LNCaP clone FGC (cell line): ENCODE measurements around the gene IFRD2.
A peak's percentile ranks its signal among the peaks of the same experiment; 100 is the strongest.

ENCODE experiments used
- DNase-seq: peaks from one replicate; pipeline ENCODE4 v3.0.0-alpha.2; 2011; ENCODE audit warnings: low read depth
- H3K4me3 ChIP-seq: 2 replicates; pipeline ENCODE4 v1.5.1; 2011; ENCODE audit warnings: mild to moderate bottlenecking, low read depth, low read length, control low read depth
- TF ChIP-seq, protein P1 (sequence below): IDR thresholded peaks from 2 replicates; pipeline ENCODE4 v1.5.1; 2012; ENCODE audit warnings: mild to moderate bottlenecking; ENCODE audit not compliant: control insufficient read depth, insufficient read depth; ENCODE audit errors: extremely low read depth

The IFRD2 gene

DNA sequence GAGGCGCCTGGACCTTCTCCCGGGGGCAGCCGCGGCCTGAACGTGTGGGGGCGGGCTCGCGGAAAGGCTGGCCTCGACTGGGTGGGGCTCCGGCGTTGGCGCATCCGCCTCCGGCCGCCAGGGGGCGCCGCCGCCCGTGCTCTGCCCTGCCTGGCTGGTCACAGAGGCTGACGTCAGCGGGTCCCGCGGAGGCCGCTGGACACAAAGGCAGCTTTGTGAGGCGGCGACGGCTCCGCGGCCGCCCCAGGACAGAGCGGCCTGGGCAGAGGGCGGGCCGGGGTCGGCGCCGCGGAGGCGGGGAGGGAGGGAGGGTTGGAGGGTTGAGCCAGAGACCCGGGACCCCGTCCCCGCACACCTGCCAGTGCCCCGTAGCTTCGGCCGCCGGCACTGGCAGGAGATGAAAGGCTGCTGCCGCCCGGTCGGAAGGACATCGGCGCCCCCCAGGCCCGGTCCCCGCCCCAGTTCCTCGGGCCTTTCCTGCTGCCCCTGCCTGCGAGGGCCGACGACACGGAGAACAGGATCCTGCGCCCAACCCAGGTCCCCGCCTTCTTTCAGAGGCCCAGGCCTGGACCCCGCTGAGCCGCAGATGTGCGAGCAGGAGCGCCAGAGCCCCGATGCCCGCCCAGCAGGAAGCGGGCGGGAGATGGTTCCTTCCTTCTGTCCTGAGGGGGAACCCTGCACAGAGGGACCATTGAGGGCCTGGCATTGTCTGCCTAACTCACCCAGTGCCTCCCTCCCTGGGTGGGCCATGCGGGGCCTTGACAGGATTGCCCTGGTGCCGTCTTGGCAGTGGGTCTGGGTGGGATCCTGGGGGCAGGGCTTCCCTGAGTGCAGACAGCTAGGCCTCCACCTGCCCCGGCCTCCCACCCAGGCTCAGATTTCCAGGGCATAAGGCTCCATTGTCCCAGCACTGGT is 31.9 kb downstream of the IFRD2 start:
- TF ChIP-seq, protein P1, sequence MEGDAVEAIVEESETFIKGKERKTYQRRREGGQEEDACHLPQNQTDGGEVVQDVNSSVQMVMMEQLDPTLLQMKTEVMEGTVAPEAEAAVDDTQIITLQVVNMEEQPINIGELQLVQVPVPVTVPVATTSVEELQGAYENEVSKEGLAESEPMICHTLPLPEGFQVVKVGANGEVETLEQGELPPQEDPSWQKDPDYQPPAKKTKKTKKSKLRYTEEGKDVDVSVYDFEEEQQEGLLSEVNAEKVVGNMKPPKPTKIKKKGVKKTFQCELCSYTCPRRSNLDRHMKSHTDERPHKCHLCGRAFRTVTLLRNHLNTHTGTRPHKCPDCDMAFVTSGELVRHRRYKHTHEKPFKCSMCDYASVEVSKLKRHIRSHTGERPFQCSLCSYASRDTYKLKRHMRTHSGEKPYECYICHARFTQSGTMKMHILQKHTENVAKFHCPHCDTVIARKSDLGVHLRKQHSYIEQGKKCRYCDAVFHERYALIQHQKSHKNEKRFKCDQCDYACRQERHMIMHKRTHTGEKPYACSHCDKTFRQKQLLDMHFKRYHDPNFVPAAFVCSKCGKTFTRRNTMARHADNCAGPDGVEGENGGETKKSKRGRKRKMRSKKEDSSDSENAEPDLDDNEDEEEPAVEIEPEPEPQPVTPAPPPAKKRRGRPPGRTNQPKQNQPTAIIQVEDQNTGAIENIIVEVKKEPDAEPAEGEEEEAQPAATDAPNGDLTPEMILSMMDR: peak; percentile 99
- peak overlapping the region; percentile 66 for H3K4me3 ChIP-seq
- peak; percentile 52 for DNase-seq

DNA sequence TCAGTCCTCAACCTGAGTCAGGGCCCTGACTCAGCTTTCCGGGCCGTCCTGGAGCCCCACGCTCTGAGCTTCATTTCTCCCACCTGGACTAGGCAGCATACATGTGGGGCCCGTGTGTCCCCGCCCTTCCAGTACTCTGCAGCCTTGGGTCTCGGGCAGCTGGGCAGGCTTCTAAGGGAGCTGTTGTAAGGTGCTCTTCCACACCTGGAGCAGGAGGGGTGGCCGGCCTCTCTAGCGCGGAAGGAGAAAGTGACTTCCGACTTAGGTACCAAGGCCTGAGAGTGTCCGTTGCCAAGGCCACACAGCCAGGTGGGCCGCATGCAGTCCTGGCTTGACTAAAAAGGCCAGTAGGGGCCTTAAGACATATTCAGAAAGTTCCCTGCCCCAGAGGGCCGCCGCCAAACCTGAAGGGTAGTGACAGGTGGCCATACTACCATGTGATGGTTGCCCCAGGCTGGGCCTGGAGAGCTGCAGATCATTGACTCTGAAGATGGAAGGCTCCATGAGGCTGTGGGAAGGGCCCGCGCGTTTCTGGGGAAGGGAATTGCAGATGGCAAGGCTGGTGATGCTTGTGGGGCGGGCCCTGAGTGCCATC is 32.7 kb downstream of the IFRD2 start:
- TF ChIP-seq, protein P1: no peak
- no peak for DNase-seq
- H3K4me3 ChIP-seq: peak overlapping the region; percentile 66

DNA sequence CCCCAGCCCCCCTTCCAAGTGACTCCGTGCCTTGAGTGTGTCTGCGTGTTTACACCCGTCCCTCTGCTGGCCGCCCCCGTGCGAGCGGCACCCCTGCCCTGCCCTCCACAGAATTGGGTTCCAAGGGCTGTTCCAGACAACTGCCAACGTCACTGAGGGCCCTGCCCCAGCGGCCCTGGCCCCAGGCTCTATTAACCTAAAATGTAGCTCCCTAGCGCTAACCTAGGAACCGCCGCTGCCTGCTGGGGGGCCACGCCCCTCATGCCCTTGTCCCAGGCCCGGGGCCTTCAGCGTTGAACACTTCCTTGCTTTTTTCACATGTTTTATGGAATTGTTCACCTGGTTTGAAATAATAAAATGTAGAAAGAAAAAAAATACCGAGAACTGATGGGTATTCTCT is 33.2 kb downstream of the IFRD2 start:
- DNase-seq: no peak
- TF ChIP-seq, protein P1: no peak
- no peak overlapping the region for H3K4me3 ChIP-seq

DNA sequence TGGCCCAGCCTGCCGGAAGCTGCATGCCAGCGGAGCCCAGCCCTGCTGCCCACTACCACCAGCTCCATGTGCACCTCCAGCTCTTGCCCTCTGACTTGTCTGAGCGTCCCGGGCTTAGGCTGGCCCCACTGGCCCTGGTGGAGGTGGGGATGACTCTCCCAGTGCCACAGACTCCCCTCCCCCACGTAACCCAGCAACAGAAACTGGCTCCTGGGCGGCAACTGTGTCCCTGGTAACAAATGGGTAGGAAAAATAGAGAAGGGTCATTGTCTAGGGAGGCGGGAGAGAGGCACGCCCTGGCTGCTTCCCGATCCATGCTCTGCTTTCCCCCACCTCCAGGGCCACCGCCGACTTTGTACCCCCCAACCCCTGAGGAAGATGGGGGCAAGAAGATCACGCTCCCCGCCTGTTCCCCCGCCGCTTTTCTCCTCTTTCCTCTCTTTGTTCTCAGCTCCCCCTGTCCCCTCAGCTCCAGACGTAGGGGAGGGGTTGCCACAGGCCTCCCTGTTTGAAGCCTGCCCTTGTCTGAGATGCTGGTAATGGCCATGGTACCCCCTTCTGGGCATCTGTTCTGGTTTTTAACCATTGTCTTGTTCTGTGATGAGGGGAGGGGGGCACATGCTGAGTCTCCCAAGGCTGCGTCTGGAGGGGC is 34.1 kb downstream of the IFRD2 start:
- TF ChIP-seq, protein P1: no peak
- no peak for DNase-seq
- no peak overlapping the region for H3K4me3 ChIP-seq

DNA sequence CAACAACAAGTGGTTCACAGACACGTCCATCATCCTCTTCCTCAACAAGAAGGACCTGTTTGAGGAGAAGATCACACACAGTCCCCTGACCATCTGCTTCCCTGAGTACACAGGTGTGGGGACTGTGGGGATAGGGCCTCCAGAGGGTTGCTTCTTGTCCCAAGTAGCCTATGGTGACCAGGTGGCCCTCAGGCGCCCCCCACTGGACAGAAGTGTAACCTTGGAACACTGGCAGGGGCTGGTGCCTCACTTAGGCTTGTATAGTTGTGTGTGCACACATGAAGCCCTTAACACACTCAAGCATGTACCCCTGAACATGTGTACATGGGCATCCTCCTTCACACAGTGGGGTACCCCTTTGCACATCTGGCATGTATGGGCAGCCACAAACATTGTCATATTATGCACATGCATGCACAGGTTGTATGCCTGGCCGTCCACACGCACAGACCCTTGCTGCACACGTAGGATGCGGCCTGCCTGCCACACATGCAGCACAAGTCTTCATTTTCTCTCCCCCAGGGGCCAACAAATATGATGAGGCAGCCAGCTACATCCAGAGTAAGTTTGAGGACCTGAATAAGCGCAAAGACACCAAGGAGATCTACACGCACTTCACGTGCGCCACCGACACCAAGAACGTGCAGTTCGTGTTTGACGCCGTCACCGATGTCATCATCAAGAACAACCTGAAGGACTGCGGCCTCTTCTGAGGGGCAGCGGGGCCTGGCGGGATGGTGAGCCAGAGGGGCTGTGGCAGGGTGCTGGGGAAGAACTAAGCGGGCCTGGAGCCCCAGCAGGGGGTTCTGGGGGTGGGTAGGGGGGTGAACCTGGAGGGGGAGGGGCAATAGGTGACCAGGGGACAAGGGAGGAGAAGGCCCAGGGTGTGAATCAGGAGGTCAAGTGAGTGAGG is 35.0 kb downstream of the IFRD2 start:
- no peak overlapping the region for H3K4me3 ChIP-seq
- DNase-seq: no peak
- TF ChIP-seq, protein P1: peak; percentile 51

DNA sequence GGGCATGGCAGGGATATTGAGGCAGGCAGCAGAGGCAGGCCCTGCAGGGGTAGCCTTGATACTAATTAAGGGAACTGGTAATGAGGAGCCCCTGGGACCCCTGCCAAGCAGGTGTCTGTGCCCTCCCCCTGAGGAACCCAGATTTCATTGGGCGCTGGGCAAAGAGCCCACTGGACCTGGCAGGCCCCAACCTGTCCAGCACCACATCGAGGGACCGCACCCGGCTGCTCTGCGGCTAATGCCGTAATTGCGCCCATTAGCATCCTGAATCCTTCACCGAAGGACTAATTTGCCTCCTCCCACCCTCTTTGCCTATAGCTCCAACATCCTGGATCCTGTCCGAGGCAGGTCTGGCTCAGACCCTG is 37.0 kb downstream of the IFRD2 start:
- DNase-seq: no peak
- H3K4me3 ChIP-seq: no peak overlapping the region
- TF ChIP-seq, protein P1: no peak
